ENCODE data around the gene CEP85L. TPM values are rescaled to one million over a fixed set of nuclear protein-coding genes. Genes with fewer than 3 reads are reported as not detected.

The CEP85L gene
- total RNA-seq, 1 donor from 2014 or later, result 12.6 TPM

DNA sequence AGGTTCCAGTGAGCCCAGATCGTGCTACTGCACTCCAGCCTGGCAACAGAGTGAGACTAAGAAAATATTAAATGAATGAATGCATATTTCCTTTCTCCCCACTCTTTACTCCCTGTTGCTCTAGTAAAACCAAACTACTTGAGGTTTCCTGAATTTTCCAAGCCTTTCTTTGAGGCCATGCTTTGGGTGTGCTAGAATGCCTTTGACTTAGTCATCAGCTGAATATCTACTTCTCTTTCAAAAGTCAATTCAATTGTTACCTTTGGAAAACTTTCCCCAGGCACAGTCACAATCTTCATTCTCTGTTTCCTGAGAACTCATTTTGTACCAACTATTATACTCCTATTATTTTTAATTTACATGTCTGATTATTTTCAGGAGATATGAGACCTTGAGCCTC lies 27.5 kb upstream of the CEP85L start:
- H3K27ac Mint-ChIP-seq, result no peak overlapping the region
- no peaks in the 10 kb centered on the region for H4K20me1 ChIP-seq (ENCODE audit: low read depth)
- no peaks in the 10 kb centered on the region for H3F3A ChIP-seq (ENCODE audit: low read depth)
- H3K4me3 Mint-ChIP-seq, result no peak overlapping the region
- no peak overlapping the region for H3K27ac ChIP-seq
- H3K36me3 Mint-ChIP-seq, result no peaks in the 10 kb centered on the region
- no peaks in the 10 kb centered on the region for H3K9me3 Mint-ChIP-seq
- H3K27me3 Mint-ChIP-seq (ENCODE audit: insufficient read depth, low read depth), result no peaks in the 10 kb centered on the region
- H2AFZ ChIP-seq (replicated peaks), result no peak overlapping the region
- H3K9ac ChIP-seq, result no peak overlapping the region
- H3K36me3 ChIP-seq, result no peaks in the 10 kb centered on the region
- TF ChIP-seq EZH2phosphoT487 (IDR thresholded peaks at IDR 0.05), result no peak
- TF ChIP-seq CTCF (IDR thresholded peaks at IDR 0.05), result no peak
- TF ChIP-seq EZH2 (IDR thresholded peaks at IDR 0.05), result no peak
- H3K4me1 Mint-ChIP-seq, result no peaks in the 10 kb centered on the region
- no peak for DNase-seq (ENCODE audit: low spot score)
- H3K27me3 ChIP-seq, result no peaks in the 10 kb centered on the region
- H3K9me3 ChIP-seq (ENCODE audit: low read depth), result no peaks in the 10 kb centered on the region
- H3K4me1 ChIP-seq, result no peaks in the 10 kb centered on the region
- H3K4me2 ChIP-seq, result no peak overlapping the region
- no peak overlapping the region for H3K4me3 ChIP-seq
- H3K79me2 ChIP-seq (ENCODE audit: low read depth), result no peaks in the 10 kb centered on the region

DNA sequence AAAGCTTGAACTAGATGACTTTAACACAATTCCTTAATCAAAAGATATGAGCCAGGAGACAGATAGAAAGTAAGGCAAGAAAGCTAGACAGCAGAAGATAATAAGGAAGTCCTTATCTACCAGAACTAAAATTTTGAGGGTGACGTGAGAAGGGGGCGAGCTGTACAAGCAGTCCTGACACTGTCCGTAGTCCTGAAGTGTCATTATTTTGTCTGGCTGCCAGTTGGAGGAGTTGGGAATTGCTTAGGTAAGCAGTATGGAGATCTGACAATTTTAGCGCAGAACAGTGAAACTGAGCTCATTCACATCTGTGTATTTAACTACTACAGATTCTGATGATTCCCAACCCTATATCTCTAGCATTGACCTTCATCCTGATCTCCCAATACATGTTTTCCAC lies 25.8 kb upstream of the CEP85L start:
- Histone ChIP-seq H3K4me3 (no peak overlapping the region), H3K27me3 (no peaks in the 10 kb centered on the region), H3K4me2 (no peak overlapping the region), H2AFZ (replicated peaks) (no peak overlapping the region), H3K9ac (no peak overlapping the region), H3F3A (ENCODE audit: low read depth) (no peaks in the 10 kb centered on the region), H3K36me3 (no peaks in the 10 kb centered on the region), H3K9me3 (ENCODE audit: low read depth) (no peaks in the 10 kb centered on the region), H3K27ac (no peak overlapping the region), H4K20me1 (ENCODE audit: low read depth) (no peaks in the 10 kb centered on the region), H3K4me1 (no peaks in the 10 kb centered on the region), H3K79me2 (ENCODE audit: low read depth) (no peaks in the 10 kb centered on the region)
- H3K27me3 Mint-ChIP-seq (ENCODE audit: insufficient read depth, low read depth), result no peaks in the 10 kb centered on the region
- H3K27ac Mint-ChIP-seq, result no peak overlapping the region
- no peaks in the 10 kb centered on the region for H3K36me3 Mint-ChIP-seq
- no peaks in the 10 kb centered on the region for H3K4me1 Mint-ChIP-seq
- no peaks in the 10 kb centered on the region for H3K9me3 Mint-ChIP-seq
- DNase-seq (ENCODE audit: low spot score), result peak; percentile 13
- no peak overlapping the region for H3K4me3 Mint-ChIP-seq
- TF ChIP-seq CTCF (IDR thresholded peaks at IDR 0.05), result no peak
- TF ChIP-seq EZH2phosphoT487 (IDR thresholded peaks at IDR 0.05), result no peak
- TF ChIP-seq EZH2 (IDR thresholded peaks at IDR 0.05), result no peak

- no peak for TF ChIP-seq EZH2phosphoT487 (IDR thresholded peaks at IDR 0.05)
- TF ChIP-seq EZH2 (IDR thresholded peaks at IDR 0.05), result no peak
- no peak for TF ChIP-seq CTCF (IDR thresholded peaks at IDR 0.05)
- Mint-ChIP-seq H3K27me3 (ENCODE audit: insufficient read depth, low read depth) (peaks cover 2% of the 10 kb centered on the region), H3K4me3 (no peak overlapping the region)
These were observed 23.8 kb upstream of the CEP85L start for GRCh38 chr6:118675225-118675624.

More at GRCh38 chr6:118675225-118675624, 23.8 kb upstream of the CEP85L start:
- no peak overlapping the region for H2AFZ ChIP-seq (replicated peaks)
- no peak overlapping the region for H3K4me3 ChIP-seq
- H3K9me3 Mint-ChIP-seq, result no peaks in the 10 kb centered on the region
- no peak overlapping the region for H3K4me2 ChIP-seq
- H3K27ac ChIP-seq, result no peak overlapping the region
- DNase-seq (ENCODE audit: low spot score), result no peak
- H3K4me1 Mint-ChIP-seq, result no peaks in the 10 kb centered on the region
- H3K27me3 ChIP-seq, result no peaks in the 10 kb centered on the region
- no peaks in the 10 kb centered on the region for H3F3A ChIP-seq (ENCODE audit: low read depth)
- H3K36me3 ChIP-seq, result no peaks in the 10 kb centered on the region
- H3K4me1 ChIP-seq, result no peaks in the 10 kb centered on the region
- no peaks in the 10 kb centered on the region for H3K9me3 ChIP-seq (ENCODE audit: low read depth)
- H4K20me1 ChIP-seq (ENCODE audit: low read depth), result no peaks in the 10 kb centered on the region
- H3K79me2 ChIP-seq (ENCODE audit: low read depth), result no peaks in the 10 kb centered on the region
- H3K27ac Mint-ChIP-seq, result no peak overlapping the region
- H3K36me3 Mint-ChIP-seq, result no peaks in the 10 kb centered on the region
- no peak overlapping the region for H3K9ac ChIP-seq
